Stimulated activated naive B cell treated with anti-CD40 and anti-IgM and Interleukin-4, amounts not matched to agents 10 μg/mL and 1 μg/mL and 100 μg/mL, for 72 hours (primary cell): ENCODE results near the gene PARP3.

ENCODE experiments used
- ATAC-seq, 2 donors: fragments of 150-1000 bp; cut with Tn5 transposase; replicated peaks; 2 replicates each; pipeline ENCODE4 v1.10.0; 2021; ENCODE audit warnings: moderate library complexity in 1 of 2
- DNase-seq: peaks from one replicate; pipeline ENCODE4 v3.0.0; 2021
- H3K27ac Mint-ChIP-seq: one replicate; pipeline ENCODE4 v1.8.0; 2022; ENCODE audit warnings: mild to moderate bottlenecking, mixed read lengths
- H3K27me3 Mint-ChIP-seq, 2 donors: one replicate each; pipeline ENCODE4 v1.8.0; 2022; ENCODE audit warnings: mixed read lengths in 2 of 2
- H3K36me3 Mint-ChIP-seq, 2 donors: one replicate each; pipeline ENCODE4 v1.8.0; 2022; ENCODE audit warnings: mixed read lengths in 2 of 2, mild to moderate bottlenecking in 1 of 2
- H3K4me1 Mint-ChIP-seq, 2 donors: one replicate each; pipeline ENCODE4 v1.8.0; 2022; ENCODE audit warnings: mixed read lengths in 2 of 2, mild to moderate bottlenecking in 1 of 2
- H3K4me3 Mint-ChIP-seq, 2 donors: one replicate each; pipeline ENCODE4 v1.8.0; 2022; ENCODE audit warnings: mild to moderate bottlenecking in 2 of 2, mixed read lengths in 2 of 2, moderate library complexity in 1 of 2
- H3K9me3 Mint-ChIP-seq, 2 donors: one replicate each; pipeline ENCODE4 v1.8.0; 2022; ENCODE audit warnings: mixed read lengths in 2 of 2, mild to moderate bottlenecking in 1 of 2

The PARP3 gene

DNA sequence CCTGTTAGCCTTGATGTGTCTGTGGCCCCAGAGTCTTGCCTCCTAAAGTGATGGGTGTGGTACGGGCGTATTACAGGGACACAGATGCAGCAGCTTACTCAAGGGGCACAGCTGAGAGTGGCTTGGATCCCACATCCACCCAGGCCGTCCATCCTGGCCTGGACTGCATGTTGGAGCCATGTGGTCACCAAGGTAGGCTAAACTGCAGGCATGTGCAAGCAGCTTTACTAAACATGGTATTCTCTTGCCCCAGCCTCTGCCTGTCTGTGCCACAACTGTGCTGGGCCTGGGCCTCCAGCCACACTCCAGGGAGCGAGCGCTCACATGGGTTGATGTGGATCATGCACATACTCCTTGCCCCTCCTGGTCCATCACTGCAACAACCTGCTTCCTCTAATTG is 7.0 kb downstream of the PARP3 start:
- H3K4me3 Mint-ChIP-seq = no peak overlapping the region
- H3K4me1 Mint-ChIP-seq = peaks cover 2 to 3% of the 10 kb centered on the region in 2 donors
- peaks cover 18 to 44% of the 10 kb centered on the region in 2 donors for H3K36me3 Mint-ChIP-seq
- ATAC-seq = no peak
- no peak for DNase-seq
- peaks cover 17 to 19% of the 10 kb centered on the region in 2 donors for H3K27me3 Mint-ChIP-seq
- H3K9me3 Mint-ChIP-seq = no peaks in the 10 kb centered on the region
- no peak overlapping the region for H3K27ac Mint-ChIP-seq

DNA sequence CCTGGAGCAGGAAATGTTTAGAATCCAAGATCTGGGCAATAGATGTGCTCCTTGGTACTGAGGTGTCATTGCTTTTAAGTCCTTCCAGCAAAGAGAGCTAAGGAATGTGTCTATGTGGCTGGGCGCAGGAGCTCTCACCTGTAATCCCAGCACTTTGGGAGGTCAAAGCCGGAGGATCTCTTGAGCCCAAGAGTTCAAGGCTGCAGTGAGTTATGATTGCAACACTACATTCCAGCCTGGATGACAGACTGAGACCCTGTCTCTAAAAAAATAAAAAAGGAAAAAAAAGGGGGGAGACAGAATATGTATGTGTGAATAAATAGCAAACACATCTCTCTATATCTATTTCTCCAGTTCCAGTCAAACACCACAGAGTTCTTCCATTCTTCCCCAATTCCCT is 8.7 kb downstream of the PARP3 start:
- Mint-ChIP-seq H3K4me1 (peaks cover 0 to 5% of the 10 kb centered on the region in 2 donors), H3K27ac (no peak overlapping the region), H3K4me3 (no peak overlapping the region), H3K27me3 (peaks cover 28 to 32% of the 10 kb centered on the region in 2 donors), H3K9me3 (no peaks in the 10 kb centered on the region), H3K36me3 (peaks cover 8 to 26% of the 10 kb centered on the region in 2 donors)
- no peak for DNase-seq
- no peak for ATAC-seq

DNA sequence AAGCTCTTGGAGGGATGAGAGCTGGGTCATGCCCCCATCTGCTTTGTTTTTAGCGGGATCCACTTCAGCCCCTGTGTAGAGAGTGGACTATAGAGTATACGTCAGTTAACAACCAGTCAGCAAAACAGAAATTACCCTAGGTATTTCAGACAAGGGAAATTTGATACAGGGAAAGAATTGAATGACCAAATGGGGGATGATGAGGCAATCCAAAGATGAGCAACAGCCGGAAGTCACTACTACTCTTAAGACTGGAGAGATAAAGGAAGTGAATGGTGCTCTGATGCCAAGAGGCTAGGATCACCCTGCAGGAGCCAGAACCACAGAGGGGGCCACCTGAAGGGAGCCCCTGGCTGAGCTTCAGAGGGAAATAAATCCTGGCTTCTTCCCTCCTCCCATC is 11.3 kb downstream of the PARP3 start:
- no peaks in the 10 kb centered on the region for H3K9me3 Mint-ChIP-seq
- ATAC-seq (no peak), DNase-seq (no peak)
- H3K27ac Mint-ChIP-seq = no peak overlapping the region
- no peak overlapping the region for H3K4me3 Mint-ChIP-seq
- peaks cover 32 to 34% of the 10 kb centered on the region in 2 donors for H3K27me3 Mint-ChIP-seq
- H3K4me1 Mint-ChIP-seq = peaks cover 0 to 5% of the 10 kb centered on the region in 2 donors
- H3K36me3 Mint-ChIP-seq = peaks cover under 1 to 18% of the 10 kb centered on the region in 2 donors

DNA sequence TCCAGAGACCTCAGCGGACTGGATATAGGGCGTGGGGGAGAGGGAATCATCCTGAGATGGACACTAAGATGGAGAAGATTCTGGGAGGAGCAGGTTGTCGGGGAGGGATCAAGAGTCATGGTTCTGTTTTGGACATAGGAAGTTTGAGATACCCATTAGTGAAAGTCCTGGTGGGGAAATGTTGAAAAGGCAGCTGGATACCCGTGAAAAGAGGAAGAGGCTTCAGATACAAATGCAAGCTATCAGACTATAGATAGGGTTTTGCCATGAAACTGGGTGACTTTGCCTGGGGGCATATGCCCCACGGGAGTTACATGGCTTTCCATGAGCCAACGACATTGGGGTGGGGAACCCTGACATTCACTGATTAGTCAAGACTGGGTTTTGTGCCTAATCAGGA is 11.9 kb downstream of the PARP3 start:
- Mint-ChIP-seq H3K4me3 (no peak overlapping the region), H3K4me1 (peaks cover 0 to 5% of the 10 kb centered on the region in 2 donors), H3K27ac (no peak overlapping the region), H3K36me3 (peaks cover 0 to 13% of the 10 kb centered on the region in 2 donors), H3K9me3 (no peaks in the 10 kb centered on the region), H3K27me3 (peaks cover 34 to 35% of the 10 kb centered on the region in 2 donors)
- DNase-seq = no peak
- no peak for ATAC-seq

DNA sequence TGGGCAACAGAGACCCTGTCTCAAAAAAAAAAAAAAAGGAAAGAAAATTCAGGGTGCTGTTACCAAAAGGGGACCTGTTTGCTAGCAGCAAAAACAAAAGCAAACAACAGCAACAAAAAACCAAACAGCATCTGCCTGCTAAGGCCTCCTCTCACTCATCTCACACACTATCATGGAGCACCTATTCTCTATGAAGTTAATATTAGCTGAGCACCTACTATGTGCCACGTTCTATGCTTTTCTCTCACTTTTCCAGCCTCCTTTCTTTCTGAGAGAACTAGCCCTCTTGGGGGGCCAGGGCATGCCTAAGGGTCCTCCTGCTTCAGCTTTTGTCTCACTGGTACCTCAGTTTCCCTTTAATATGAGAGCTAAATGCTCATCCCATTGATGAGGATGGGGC is 12.6 kb downstream of the PARP3 start:
- DNase-seq = no peak
- no peak for ATAC-seq
- no peaks in the 10 kb centered on the region for H3K9me3 Mint-ChIP-seq
- no peak overlapping the region for H3K27ac Mint-ChIP-seq
- H3K4me1 Mint-ChIP-seq = peaks cover 0 to 5% of the 10 kb centered on the region in 2 donors
- no peak overlapping the region for H3K4me3 Mint-ChIP-seq
- peaks cover 35 to 40% of the 10 kb centered on the region in 2 donors for H3K27me3 Mint-ChIP-seq
- H3K36me3 Mint-ChIP-seq = peaks cover 0 to 9% of the 10 kb centered on the region in 2 donors

DNA sequence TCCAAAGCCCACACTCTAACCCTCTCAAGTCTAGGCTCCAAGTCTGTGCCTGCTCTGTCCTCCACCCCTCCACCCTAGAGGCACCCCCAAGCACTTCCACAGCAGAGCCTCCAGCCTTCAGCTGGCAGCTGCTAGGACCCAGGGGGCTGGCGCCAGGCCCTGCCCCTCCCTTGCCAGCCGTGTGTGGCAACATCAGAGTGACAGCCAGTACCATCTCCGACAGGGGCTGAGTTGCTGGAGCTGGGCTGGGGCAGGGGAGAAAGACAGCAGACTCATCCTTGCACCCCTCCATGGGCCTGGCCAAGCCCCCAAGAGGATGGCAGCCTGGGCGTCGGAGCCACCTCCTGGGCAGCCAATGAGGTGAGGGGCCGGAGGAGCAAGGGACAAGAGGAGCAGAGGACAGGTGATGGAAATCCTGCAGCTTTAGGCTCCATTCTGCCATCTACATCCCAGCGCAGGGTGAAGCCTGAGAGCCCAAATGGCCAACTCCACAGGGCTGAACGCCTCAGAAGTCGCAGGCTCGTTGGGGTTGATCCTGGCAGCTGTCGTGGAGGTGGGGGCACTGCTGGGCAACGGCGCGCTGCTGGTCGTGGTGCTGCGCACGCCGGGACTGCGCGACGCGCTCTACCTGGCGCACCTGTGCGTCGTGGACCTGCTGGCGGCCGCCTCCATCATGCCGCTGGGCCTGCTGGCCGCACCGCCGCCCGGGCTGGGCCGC is 13.2 kb downstream of the PARP3 start, which contains the start of gene GPR62:
Gene GPR62 (plus strand): TSS at position 207 of the 718 bp plus-strand sequence. CDS start 272 bp downstream, at position 479.
- Mint-ChIP-seq H3K4me3 (peak within 1 kb of the TSS; percentile 44 to 68), H3K36me3 (peaks cover 1 to 9% of the 10 kb centered on the region in 2 donors)

DNA sequence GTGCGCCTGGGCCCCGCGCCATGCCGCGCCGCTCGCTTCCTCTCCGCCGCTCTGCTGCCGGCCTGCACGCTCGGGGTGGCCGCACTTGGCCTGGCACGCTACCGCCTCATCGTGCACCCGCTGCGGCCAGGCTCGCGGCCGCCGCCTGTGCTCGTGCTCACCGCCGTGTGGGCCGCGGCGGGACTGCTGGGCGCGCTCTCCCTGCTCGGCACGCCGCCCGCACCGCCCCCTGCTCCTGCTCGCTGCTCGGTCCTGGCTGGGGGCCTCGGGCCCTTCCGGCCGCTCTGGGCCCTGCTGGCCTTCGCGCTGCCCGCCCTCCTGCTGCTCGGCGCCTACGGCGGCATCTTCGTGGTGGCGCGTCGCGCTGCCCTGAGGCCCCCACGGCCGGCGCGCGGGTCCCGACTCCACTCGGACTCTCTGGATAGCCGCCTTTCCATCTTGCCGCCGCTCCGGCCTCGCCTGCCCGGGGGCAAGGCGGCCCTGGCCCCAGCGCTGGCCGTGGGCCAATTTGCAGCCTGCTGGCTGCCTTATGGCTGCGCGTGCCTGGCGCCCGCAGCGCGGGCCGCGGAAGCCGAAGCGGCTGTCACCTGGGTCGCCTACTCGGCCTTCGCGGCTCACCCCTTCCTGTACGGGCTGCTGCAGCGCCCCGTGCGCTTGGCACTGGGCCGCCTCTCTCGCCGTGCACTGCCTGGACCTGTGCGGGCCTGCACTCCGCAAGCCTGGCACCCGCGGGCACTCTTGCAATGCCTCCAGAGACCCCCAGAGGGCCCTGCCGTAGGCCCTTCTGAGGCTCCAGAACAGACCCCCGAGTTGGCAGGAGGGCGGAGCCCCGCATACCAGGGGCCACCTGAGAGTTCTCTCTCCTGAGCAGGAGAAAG is 14.0 kb downstream of the PARP3 start:
- DNase-seq (no peak), ATAC-seq (peak; percentile 82 to 83)
- Mint-ChIP-seq H3K4me3 (peak overlapping the region; percentile 44 to 68), H3K36me3 (peaks cover 1 to 6% of the 10 kb centered on the region in 2 donors), H3K27me3 (peaks cover 35 to 42% of the 10 kb centered on the region in 2 donors), H3K9me3 (no peaks in the 10 kb centered on the region), H3K27ac (no peak overlapping the region), H3K4me1 (peaks cover 0 to 5% of the 10 kb centered on the region in 2 donors)

More for the DNA sequence above, 13.2 kb downstream of the PARP3 start, which contains the start of gene GPR62:
- DNase-seq = no peak
- Mint-ChIP-seq H3K4me1 (peaks cover 0 to 5% of the 10 kb centered on the region in 2 donors), H3K27ac (no peak within 1 kb of the TSS), H3K9me3 (no peaks in the 10 kb centered on the region), H3K27me3 (peaks cover 35 to 42% of the 10 kb centered on the region in 2 donors)
- no peak for ATAC-seq

DNA sequence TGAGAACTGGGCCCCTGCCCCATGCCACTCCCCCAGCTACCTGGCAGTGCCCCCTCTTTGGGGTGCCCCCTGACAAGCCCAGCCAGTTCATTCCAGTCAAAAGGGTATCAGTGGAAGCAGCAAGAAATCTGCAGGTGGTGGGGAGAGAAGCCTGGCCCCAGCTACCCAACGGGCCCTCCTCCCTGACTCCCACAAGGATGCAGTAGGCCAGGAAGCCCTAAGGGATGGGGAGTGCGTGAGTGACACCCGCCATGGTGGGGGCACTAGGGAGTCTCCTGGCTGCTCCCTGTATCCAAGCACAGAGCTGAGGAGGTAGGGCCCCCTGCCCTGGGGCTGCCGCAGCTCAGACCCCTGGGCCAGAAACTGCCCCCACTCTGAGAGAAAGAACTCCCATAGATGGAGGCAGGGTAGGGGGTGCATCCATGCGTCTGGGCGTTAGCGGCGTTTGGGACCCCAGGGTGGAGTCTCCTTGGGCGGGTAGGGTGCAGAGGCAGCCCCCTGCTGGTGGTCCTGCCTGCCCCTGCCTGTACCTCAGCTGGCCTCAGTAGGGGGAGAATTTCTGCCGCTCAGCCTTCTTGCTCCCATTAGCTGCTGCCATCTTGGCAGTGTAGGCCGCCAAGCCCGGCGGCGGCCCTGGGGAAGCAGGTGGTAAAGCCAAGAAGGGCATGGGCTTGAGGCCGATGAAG is 15.5 kb downstream of the PARP3 start:
- ATAC-seq = no peak

DNA sequence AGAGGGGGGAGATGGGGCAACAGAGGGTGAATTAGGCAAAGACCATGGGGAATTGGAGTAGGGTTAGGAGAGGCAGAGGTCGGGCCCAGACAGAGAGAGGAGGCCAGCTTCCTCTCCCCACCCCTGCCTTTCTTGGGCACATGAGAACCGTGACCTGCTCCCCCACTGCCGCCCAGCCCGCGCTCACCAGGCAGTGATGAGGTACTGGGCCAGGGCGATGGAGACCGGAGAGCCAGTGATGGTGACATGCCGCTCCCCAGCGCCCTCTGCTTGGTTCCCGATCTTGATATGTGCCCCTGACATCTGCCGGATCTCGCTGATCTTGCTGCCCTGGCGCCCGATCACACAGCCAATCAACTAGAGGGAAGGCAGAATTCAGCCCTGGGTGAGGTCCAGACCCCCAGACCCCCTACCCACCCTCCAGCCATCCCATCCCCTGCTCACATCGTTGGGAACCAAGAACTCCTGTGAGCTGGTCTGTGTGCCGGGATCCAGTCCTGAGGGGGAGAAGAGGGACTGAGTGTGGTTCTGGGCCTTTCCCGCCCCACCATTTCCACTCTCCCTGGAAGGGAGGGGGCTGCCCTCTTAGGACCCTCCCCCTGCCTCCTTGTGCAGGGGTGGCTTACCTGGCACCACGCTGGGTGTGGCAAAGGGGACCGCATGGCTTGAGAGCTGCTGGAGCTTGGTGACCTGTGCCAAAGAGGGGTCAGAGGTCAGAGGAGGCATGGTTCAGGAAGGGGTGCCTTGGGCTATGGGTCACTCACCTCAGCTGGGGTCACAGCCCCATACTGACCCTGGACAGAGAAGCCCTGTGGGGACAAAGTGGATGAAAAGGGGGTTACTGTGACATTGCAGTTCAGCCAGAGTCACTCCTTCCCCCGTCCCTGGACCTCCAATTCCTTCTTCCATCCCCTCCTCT is 16.7 kb downstream of the PARP3 start:
- H3K9me3 Mint-ChIP-seq = no peaks in the 10 kb centered on the region
- H3K36me3 Mint-ChIP-seq = peaks cover 1 to 6% of the 10 kb centered on the region in 2 donors
- ATAC-seq (no peak), DNase-seq (no peak)
- peaks cover 0 to 4% of the 10 kb centered on the region in 2 donors for H3K4me1 Mint-ChIP-seq
- peaks cover 20 to 25% of the 10 kb centered on the region in 2 donors for H3K27me3 Mint-ChIP-seq
- H3K4me3 Mint-ChIP-seq = no peak overlapping the region
- no peak overlapping the region for H3K27ac Mint-ChIP-seq

More for the DNA sequence above, 15.5 kb downstream of the PARP3 start:
- peaks cover 31 to 36% of the 10 kb centered on the region in 2 donors for H3K27me3 Mint-ChIP-seq
- no peak overlapping the region for H3K27ac Mint-ChIP-seq
- H3K9me3 Mint-ChIP-seq = no peaks in the 10 kb centered on the region
- peaks cover 1 to 6% of the 10 kb centered on the region in 2 donors for H3K36me3 Mint-ChIP-seq
- H3K4me1 Mint-ChIP-seq = peaks cover 0 to 5% of the 10 kb centered on the region in 2 donors
- H3K4me3 Mint-ChIP-seq = no peak overlapping the region
- DNase-seq = no peak

DNA sequence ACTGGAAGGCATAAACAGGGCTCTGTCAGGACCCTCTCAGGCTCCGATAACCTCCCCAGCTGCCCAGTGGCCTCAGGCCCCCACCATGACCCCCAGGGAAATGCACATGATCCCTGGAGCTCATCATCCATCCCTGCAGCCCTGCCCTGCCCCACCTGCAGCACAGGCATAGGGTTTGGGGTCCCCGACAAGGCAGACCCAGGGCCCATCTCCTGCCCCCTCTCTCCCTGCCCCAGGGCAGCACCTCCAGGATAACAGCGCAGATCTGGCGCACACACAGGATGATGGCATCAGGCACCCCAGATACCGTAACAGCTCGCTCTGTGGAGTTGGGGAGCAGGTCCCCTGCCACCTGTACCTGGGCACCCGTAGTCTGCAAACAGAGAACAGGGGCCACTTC is 17.5 kb downstream of the PARP3 start:
- H3K27ac Mint-ChIP-seq = peak overlapping the region; percentile 15
- ATAC-seq (no peak), DNase-seq (no peak)
- H3K27me3 Mint-ChIP-seq = peaks cover 17% of the 10 kb centered on the region in 2 donors
- no peaks in the 10 kb centered on the region for H3K9me3 Mint-ChIP-seq
- H3K4me1 Mint-ChIP-seq = peaks cover 0 to 2% of the 10 kb centered on the region in 2 donors
- peaks cover 1 to 6% of the 10 kb centered on the region in 2 donors for H3K36me3 Mint-ChIP-seq
- no peak overlapping the region for H3K4me3 Mint-ChIP-seq

DNA sequence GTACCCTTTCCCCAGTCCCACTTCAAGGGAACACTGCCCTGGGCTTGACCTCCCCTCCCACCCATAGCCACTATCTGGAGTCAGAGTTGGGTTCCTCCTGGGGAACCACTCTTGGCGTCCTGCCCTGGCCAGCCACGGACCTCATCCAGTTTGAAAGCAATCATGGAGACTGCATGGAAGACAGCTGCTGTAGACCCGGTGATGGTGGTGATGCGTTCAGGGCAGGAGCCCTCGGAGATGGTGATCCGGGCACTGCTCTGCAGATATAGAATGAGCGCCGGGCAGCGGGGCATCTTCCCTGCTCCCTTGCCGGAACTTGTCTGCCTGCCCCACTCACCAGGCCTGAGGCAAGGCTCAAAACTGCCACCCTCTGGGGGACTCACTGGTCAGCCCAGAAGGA is 18.2 kb downstream of the PARP3 start:
- ATAC-seq = no peak
- no peak for DNase-seq
- no peak overlapping the region for H3K4me3 Mint-ChIP-seq
- H3K9me3 Mint-ChIP-seq = no peaks in the 10 kb centered on the region
- H3K4me1 Mint-ChIP-seq = no peaks in the 10 kb centered on the region
- peaks cover 1 to 6% of the 10 kb centered on the region in 2 donors for H3K36me3 Mint-ChIP-seq
- H3K27me3 Mint-ChIP-seq = peaks cover 10 to 14% of the 10 kb centered on the region in 2 donors
- no peak overlapping the region for H3K27ac Mint-ChIP-seq

DNA sequence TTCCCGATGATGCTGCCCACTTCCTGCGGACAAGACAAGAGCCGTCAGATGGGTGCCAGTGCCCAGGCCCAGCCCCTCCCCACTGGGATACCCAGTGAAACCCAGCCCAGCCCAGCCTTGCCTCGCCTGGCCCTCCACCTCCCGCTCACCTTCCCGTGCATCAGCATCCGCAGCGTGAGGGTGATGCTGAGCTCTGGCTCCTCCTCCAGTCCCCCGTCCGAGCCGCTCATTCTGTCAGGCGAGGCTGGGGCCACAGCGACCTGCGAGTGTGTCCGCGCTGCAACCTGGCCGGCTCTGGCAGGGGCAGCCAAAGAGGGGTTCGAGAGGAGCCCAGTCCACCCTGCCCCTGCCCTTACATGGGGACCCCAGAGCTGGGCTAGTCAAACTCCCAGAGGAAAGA is 18.8 kb downstream of the PARP3 start:
- no peaks in the 10 kb centered on the region for H3K9me3 Mint-ChIP-seq
- no peak for ATAC-seq
- no peaks in the 10 kb centered on the region for H3K4me1 Mint-ChIP-seq
- peaks cover 16 to 17% of the 10 kb centered on the region in 2 donors for H3K27me3 Mint-ChIP-seq
- H3K36me3 Mint-ChIP-seq = peaks cover 2 to 6% of the 10 kb centered on the region in 2 donors
- no peak for DNase-seq
- H3K4me3 Mint-ChIP-seq = no peak overlapping the region
- H3K27ac Mint-ChIP-seq = no peak overlapping the region
